ENCODE measurements around the gene DLEU7. TPM values are rescaled to one million over a fixed set of nuclear protein-coding genes. Genes with fewer than 3 reads are reported as not detected.

DLEU7 gene
- total and polyA plus RNA-seq, 10 donors, result 0.17 to 2.0 (median 0.65) TPM

DNA sequence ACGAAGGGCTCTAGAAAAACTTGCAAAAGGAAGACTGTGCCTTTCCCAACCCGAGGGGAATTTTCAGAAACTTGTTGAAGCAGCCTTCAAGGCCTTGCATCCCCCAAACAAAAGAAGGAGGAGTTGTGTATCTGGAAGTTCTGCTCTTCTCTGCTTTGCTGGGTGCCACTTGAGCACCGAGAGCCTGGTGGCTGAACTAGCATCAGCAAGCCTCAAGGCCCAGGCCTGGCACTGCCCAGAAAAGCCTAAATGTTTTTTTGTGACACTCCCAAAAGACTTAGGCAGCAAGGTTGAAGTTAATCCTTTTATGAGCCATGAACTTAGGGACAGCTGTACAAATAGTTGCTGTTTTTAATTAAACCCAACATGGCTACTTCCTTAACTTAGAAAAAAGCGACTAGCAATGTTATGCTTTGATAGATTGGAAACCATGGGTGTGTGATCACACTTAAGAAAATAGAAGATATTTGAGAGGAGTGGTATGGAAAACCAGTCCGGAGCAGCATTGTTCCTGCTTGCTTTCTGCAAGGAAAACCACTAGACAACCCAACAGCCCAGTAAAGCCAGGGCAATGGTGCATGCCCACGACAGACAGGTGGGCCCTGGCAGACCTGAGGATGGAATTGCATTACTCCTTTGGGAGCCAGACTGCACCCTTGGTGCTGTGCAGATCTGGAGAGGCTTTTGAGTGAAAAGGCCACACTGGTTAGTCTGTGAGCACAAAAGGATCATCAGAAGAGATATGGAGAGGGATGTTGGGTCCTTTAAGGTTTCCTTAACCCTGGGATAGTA, 788 bp upstream of the DLEU7 start:
- no peaks in the 10 kb centered on the region for H3K36me3 ChIP-seq
- intact Hi-C loops (cut with DNase I; ENCODE audit: low total_unique reads), result no loop called here
- no peaks in the 10 kb centered on the region for H3K9me3 ChIP-seq
- peaks cover 0 to 17% (median 8%) of the 10 kb centered on the region in 6 donors for H3K4me1 ChIP-seq
- no peak overlapping the region for H3K4me3 ChIP-seq
- H3K27ac ChIP-seq, result no peak overlapping the region
- H3K27me3 ChIP-seq (replicated peaks in 1 of 7), result peaks cover 0 to 24% (median 14%) of the 10 kb centered on the region in 7 donors
- TF ChIP-seq, protein P1, sequence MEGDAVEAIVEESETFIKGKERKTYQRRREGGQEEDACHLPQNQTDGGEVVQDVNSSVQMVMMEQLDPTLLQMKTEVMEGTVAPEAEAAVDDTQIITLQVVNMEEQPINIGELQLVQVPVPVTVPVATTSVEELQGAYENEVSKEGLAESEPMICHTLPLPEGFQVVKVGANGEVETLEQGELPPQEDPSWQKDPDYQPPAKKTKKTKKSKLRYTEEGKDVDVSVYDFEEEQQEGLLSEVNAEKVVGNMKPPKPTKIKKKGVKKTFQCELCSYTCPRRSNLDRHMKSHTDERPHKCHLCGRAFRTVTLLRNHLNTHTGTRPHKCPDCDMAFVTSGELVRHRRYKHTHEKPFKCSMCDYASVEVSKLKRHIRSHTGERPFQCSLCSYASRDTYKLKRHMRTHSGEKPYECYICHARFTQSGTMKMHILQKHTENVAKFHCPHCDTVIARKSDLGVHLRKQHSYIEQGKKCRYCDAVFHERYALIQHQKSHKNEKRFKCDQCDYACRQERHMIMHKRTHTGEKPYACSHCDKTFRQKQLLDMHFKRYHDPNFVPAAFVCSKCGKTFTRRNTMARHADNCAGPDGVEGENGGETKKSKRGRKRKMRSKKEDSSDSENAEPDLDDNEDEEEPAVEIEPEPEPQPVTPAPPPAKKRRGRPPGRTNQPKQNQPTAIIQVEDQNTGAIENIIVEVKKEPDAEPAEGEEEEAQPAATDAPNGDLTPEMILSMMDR (IDR thresholded peaks at IDR 0.05 in 8 of 11, conservative IDR thresholded peaks at IDR 0.05 in 3 of 11), result no peak
- no peak for TF ChIP-seq POLR2AphosphoS5 (IDR thresholded peaks at IDR 0.05)
- TF ChIP-seq POLR2A (IDR thresholded peaks at IDR 0.05), result no peak
- 76 to 96% (median 93%) methylated on average over 6 of the region's 6 CpGs for WGBS, 5 donors
- DNase-seq, result no peak

DNA sequence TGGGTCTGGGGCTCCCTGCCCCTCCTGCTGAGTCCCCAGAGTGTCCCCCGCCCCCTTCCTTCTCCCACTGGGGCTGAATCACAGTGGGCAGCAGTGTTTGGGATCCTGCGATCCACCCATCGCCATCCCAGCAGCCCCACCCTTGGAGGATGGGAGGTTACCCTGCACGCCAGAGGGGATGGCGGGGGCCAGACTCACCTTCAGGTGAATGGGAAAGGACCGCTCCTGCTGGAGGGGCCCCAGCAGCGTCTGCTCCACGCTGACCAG, 569 bp downstream of the DLEU7 start:
- Histone ChIP-seq H3K27ac (no peak overlapping the region), H3K9me3 (no peaks in the 10 kb centered on the region), H3K4me1 (peaks cover 0 to 17% (median 8%) of the 10 kb centered on the region in 6 donors), H3K36me3 (no peaks in the 10 kb centered on the region), H3K27me3 (replicated peaks in 1 of 7) (peaks cover 0 to 24% (median 14%) of the 10 kb centered on the region in 7 donors), H3K4me3 (peak overlapping the region in 6 of 8 donors; percentile 8 to 62 (median 30))
- no peak for TF ChIP-seq POLR2AphosphoS5 (IDR thresholded peaks at IDR 0.05)
- TF ChIP-seq, protein P1 (IDR thresholded peaks at IDR 0.05 in 8 of 11, conservative IDR thresholded peaks at IDR 0.05 in 3 of 11), result no peak
- no peak for TF ChIP-seq POLR2A (IDR thresholded peaks at IDR 0.05)
- 0 to 88% (median 58%) methylated on average over 1 to 8 of the region's 8 CpGs for WGBS, 5 donors
- intact Hi-C loops (cut with DNase I; ENCODE audit: low total_unique reads), result no loop called here
- peak; percentile 73 for DNase-seq

- no peak for TF ChIP-seq POLR2AphosphoS5 (IDR thresholded peaks at IDR 0.05)
- TF ChIP-seq, protein P1 (IDR thresholded peaks at IDR 0.05 in 8 of 11, conservative IDR thresholded peaks at IDR 0.05 in 3 of 11), result no peak
- no peak for TF ChIP-seq POLR2A (IDR thresholded peaks at IDR 0.05)
These were observed 1.1 kb downstream of the DLEU7 start for GRCh38 chr13:50842251-50842989.

GRCh38 chr13:50841786-50842185, 1.7 kb downstream of the DLEU7 start:
- TF ChIP-seq, protein P1 (IDR thresholded peaks at IDR 0.05 in 8 of 11, conservative IDR thresholded peaks at IDR 0.05 in 3 of 11), result no peak
- TF ChIP-seq POLR2AphosphoS5 (IDR thresholded peaks at IDR 0.05) (no peak), POLR2A (IDR thresholded peaks at IDR 0.05) (no peak)
- intact Hi-C loops (cut with DNase I; ENCODE audit: low total_unique reads), result no loop called here
- H3K4me3 ChIP-seq, result no peak overlapping the region

More at GRCh38 chr13:50842251-50842989, 1.1 kb downstream of the DLEU7 start:
- Histone ChIP-seq H3K4me1 (peaks cover 0 to 17% (median 8%) of the 10 kb centered on the region in 6 donors), H3K36me3 (no peaks in the 10 kb centered on the region), H3K27me3 (replicated peaks in 1 of 7) (peaks cover 0 to 24% (median 14%) of the 10 kb centered on the region in 7 donors), H3K9me3 (no peaks in the 10 kb centered on the region), H3K27ac (no peak overlapping the region), H3K4me3 (peak overlapping the region in 2 of 8 donors; percentile 31 to 62)
- intact Hi-C loops (cut with DNase I; ENCODE audit: low total_unique reads), result no loop called here
- 65 to 80% (median 76%) methylated on average over 10 of the region's 10 CpGs for WGBS, 5 donors
- no peak for DNase-seq

More at GRCh38 chr13:50841786-50842185, 1.7 kb downstream of the DLEU7 start:
- no peak overlapping the region for H3K27ac ChIP-seq
- peaks cover 0 to 17% (median 8%) of the 10 kb centered on the region in 6 donors for H3K4me1 ChIP-seq
- WGBS, 5 donors, result 92 to 95% (median 93%) methylated on average over 7 of the region's 7 CpGs
- DNase-seq, result no peak
- peaks cover 0 to 24% (median 14%) of the 10 kb centered on the region in 7 donors for H3K27me3 ChIP-seq (replicated peaks in 1 of 7)
- H3K9me3 ChIP-seq, result no peaks in the 10 kb centered on the region
- no peaks in the 10 kb centered on the region for H3K36me3 ChIP-seq
